HG03432 (cell line): Measurements from ENCODE around the gene ARPC4.

Source experiments
- ATAC-seq: cut with Tn5 transposase; IDR thresholded peaks from one replicate; pipeline ENCODE4 v1.9.1; 2021; ENCODE audit warnings: mild to moderate bottlenecking, moderate library complexity; ENCODE audit not compliant: unreplicated experiment

Gene ARPC4

DNA sequence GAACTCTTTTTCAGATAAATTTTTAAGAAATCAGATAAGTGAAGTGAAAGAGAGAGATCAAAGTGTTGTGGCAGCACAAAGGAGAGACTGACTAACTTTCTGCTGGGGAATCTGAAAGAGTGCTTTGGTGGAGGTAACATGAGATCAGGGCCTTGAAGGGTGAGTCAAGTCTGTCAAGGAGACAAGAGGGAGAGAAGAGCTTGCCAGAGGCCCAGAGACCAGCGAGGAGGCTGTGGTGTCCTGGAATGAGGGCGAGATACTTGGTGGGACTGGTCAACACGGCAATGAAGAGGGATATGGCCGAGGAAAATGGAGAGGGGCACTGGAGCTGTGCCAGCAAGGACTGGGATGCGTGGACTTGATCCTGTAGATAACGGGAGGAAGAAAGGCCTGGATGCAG, 5.2 kb upstream of the ARPC4 start:
- ATAC-seq: no peak

GRCh38 chr3:9791127-9791526, 1.8 kb upstream of the ARPC4 start:
- ATAC-seq: no peak

GRCh38 chr3:9791790-9792404, 985 bp upstream of the ARPC4 start:
- no peak for ATAC-seq

DNA sequence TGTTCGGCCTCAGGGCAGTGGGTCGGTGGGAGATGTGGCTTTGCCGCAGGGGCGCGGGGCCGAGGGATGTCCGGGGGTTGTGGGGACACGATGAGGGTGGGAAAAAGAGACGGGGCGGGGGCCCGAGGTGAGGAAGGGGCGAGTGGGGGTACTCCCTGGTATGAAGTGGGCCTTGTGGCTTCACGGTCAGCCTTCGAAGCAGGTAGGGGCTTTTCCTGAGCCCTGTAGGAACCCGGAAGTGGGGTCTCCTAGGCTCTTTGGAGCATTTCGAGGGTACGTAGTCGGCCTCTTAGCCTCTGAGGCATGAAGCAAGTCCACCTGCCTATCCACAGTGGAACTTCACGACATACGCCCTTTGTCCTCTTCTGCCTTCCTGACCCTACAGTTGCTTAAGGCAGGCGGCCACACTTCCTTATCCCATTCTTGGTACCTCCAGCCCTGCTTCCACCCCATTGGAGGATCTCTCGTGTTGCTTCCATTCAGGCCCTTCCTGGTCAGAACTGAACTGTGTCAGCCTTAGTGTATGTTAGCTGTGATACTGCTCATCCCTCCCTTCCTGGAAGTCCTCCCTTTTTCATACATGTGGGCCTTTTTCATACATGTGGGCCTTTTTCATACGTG, 389 bp downstream of the ARPC4 start:
- peak; percentile 3 for ATAC-seq

DNA sequence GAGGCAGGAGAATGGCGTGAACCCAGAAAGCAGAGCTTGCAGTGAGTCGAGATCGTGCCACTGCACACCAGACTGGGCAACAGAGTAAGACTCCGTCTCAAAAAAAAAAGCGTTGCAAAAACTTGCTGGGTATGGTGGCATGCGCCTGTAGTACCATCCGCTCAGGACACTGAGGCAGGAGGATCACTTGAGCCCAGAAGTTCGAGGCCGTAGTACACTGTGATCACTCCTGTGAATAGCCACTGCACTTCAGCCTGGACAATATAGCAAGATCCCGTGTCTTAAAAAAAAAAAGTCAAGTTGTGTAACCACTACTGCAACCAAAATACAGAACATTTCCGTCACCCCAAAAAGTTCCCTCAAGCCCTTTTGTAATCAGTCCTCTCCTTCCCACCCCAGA, 1.5 kb downstream of the ARPC4 start:
- no peak for ATAC-seq

GRCh38 chr3:9795207-9795606, 2.3 kb downstream of the ARPC4 start:
- no peak for ATAC-seq

- no peak for ATAC-seq
Observed at GRCh38 chr3:9797196-9797945, 4.5 kb downstream of the ARPC4 start.

GRCh38 chr3:9800529-9800928, 7.6 kb downstream of the ARPC4 start:
- ATAC-seq: no peak

- no peak for ATAC-seq
Observed at GRCh38 chr3:9803494-9803893, 10.6 kb downstream of the ARPC4 start.

- ATAC-seq: no peak
Observed at GRCh38 chr3:9804996-9805395, 12.1 kb downstream of the ARPC4 start.

GRCh38 chr3:9806137-9806536, 13.3 kb downstream of the ARPC4 start:
- no peak for ATAC-seq

DNA sequence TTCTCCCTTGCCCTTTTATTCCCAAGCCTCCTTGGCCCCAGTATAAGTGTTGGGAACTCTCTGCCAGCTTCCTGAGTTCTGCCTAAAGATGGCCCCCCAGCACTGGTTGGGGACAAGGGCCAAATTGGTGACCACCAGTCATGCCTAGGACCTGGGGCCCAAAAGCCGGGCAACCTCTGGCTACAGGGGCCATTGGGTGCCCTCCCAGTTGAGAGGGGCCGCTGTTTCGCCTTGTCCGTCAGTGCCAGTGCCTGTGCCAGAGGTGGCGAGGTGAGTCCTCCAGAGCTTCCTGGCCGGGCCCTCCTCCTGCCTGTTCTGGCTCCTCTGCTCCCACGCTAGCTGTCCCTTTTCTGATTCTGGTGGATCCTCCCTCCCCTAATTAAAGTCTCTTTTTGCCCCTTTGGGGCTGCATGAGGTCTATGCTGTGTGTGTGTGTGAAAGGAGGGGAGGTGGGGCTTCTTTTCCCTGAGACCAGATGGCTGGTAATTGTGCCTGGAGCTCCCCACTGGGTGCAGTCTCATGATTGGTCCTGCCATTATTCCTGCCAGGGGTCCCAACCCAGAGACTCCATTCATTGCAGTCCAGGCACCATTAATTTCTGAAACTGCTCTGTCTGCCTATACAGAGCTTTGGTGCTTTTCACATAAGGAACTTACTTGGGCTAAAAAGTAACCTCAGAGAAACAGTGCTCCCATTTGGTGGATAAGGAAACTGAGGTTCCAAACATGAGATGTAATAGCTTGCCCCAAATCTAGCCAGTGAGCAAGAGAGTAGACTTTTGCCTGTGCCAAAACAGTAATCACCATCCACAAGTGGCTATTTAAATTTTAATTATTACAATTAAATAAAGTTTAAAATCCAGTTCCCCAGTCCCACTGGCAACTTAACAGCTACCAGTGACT, 14.1 kb downstream of the ARPC4 start:
- ATAC-seq: no peak

DNA sequence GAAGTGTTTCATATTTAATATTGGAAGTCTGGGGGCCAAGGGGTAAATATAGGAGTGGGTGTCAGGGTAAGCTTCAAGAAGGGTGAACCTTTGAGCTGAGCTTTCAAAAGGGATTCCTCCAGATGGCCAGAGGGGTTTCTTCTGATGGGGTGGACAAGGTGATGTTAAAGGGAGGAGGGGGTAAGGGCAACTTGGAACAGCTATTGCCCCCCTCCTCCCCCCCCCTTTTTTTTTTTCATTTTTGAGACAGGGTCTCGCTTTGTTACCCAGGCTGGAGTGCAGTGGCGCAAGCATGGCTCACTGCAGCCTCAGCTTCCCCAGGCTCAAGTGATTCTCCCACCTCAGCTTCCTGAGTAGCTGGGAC, 15.1 kb downstream of the ARPC4 start:
- no peak for ATAC-seq

DNA sequence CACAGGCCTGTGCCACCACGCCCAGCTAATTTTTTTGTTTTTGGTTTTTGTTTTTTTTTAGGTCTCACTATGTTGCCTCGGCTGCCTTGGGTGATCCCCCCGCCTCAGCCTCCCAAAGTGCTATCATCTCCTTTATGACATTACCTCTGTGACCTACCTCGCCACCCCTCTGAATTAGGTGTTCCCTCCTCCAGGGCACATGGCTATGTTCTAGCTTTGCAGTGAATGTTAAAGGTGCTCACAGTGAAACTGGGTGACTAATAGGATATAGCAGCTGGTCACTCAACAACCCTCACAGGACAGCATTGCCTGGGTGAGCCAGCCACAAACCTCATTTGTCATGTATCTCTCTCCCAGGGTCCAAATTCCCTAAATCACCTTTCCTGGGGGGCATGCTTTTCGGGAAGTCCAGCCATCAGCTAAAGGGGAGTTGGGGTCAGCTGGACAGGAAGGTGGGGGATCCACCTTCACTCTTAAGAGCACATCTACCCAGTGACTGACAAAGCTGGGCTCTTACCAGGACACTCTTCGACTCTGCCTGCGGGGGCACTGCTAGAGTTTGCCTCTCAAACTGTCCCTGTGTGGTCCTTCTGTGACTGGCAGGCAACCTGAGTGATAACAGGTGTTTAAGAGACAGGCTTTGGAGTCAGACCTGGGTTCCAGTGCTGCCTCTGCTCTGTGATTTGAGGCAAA, 15.6 kb downstream of the ARPC4 start:
- ATAC-seq: peak; percentile 57

GRCh38 chr3:9809239-9809614, 16.3 kb downstream of the ARPC4 start:
- ATAC-seq: no peak

GRCh38 chr3:9809615-9810432, 16.9 kb downstream of the ARPC4 start, which contains the start of gene TTLL3:
Gene TTLL3 (plus strand): TSS chr3:9810262. CDS start chr3:9810662, 400 bp downstream.
- peak; percentile 52 for ATAC-seq

GRCh38 chr3:9810433-9810770, 17.5 kb downstream of the ARPC4 start:
- no peak for ATAC-seq

DNA sequence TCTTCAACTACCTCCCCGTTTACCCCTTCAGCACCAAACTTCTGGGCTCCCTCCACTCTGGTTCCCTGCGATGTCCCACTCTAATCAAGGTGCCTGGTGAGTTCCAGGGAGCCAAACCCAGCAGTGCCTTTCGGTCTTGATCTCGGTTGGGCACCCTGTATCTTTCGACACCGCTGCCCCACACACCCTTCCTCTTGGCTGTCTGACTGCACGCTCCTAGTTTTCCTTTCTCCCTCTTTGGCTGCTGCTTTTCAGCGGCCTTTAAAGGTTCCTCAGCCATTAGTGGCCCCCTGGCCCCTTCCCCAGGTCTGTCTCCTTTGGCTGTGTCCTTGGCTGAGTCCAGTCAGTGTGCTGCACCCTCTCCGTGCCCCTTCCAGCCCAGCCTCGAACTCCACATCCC, 18.0 kb downstream of the ARPC4 start:
- no peak for ATAC-seq

DNA sequence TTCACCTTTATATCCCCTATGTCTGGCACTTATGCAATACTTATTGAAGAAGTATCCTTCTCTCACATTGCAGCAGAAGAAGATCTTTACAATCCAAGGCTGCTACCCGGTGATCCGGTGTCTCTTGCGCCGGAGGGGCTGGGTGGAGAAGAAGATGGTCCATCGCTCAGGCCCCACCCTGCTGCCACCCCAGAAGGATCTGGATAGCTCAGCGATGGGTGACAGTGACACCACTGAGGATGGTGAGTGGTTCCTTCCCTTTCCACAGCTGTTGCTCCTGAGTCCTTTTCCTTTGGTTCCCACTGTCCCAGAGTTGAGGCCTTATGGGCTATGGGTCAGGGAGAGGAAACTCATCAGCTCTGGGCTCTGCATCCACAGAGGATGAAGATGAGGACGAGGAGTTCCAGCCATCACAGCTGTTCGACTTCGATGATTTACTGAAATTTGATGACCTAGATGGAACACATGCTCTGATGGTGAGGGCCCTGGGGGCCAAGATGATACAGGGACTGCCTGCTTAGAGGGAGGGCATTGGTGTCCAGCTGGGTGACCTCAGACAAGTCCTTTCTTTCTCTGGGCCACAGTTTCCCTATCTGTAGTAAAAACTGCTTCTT, 20.1 kb downstream of the ARPC4 start:
- no peak for ATAC-seq

DNA sequence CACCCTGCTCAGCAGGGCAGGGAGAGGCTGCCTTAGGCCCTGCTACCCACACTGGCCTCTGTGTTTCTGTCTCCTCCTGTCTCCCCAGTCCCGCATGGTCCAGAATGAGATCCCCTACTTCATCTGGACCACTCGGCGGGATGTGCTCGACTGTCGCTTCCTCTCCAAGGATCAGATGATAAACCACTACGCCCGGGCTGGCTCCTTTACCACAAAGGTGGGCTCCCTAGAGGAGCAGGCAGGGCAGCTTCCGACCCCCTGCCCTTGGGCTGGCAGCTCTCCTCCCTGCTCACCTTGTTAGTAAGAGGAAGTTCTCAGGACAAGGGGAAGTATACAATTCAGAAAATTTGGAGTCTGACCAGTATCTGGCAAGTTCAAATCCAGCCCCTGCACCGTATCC, 23.1 kb downstream of the ARPC4 start:
- ATAC-seq: no peak
